Breast epithelium (tissue), 3 donors: ENCODE data around the gene MATN4.

Experiments used
- CTCF ChIP-seq, 3 donors: fragments of 450-650 bp; IDR thresholded peaks; one replicate each; pipeline ENCODE4 v1.5.1; 2016 to 2017; ENCODE audit warnings: antibody characterized with exemption in 3 of 3, mild to moderate bottlenecking in 3 of 3, moderate library complexity in 3 of 3
- POLR2A ChIP-seq: fragments of 450-650 bp; IDR thresholded peaks from one replicate; pipeline ENCODE4 v1.6.1; 2016; ENCODE audit warnings: antibody characterized with exemption, mild to moderate bottlenecking, moderate library complexity
- POLR2AphosphoS5 ChIP-seq, 3 donors: sonication (generic); formaldehyde crosslinking; IDR thresholded peaks; one replicate each; pipeline ENCODE4 v1.6.1; 2017; ENCODE audit warnings: antibody characterized with exemption in 3 of 3

GRCh38 chr20:45268531-45268930, 39.6 kb downstream of the MATN4 start:
- TF ChIP-seq CTCF (IDR thresholded peaks at IDR 0.05) (no peak), POLR2A (no peak), POLR2AphosphoS5 (IDR thresholded peaks at IDR 0.05) (no peak)
